Keratinocyte (primary cell): ENCODE measurements around the gene MTERF2. TPM values are rescaled to one million over a fixed set of nuclear protein-coding genes. Genes with fewer than 3 reads are reported as not detected.

ENCODE experiments used
- DNase-seq: peaks from one replicate; pipeline ENCODE4 v3.0.0-alpha.2; 2011; ENCODE audit warnings: low read depth, missing footprints, low spot score
- FAIRE-seq: peaks from 2 replicates; lab custom pipeline; 2011; peaks lifted over from hg19 to GRCh38; lab: Jason Lieb, UNC
- H2AFZ ChIP-seq: 2 replicates; pipeline ENCODE4 v1.6.0; 2012; ENCODE audit warnings: low read length, control low read depth, inconsistent platforms; ENCODE audit not compliant: control insufficient read depth
- H3K27ac ChIP-seq: 2 replicates; pipeline ENCODE4 v1.5.1; 2011; ENCODE audit warnings: low read length; ENCODE audit not compliant: control insufficient read depth, insufficient read depth
- H3K27me3 ChIP-seq: 3 replicates; pipeline ENCODE4 v1.6.0; 2011; ENCODE audit warnings: low read length; ENCODE audit not compliant: control insufficient read depth, insufficient read depth; ENCODE audit errors: extremely low read depth
- H3K36me3 ChIP-seq, 2 experiments: 2 replicates in 1 of 2; 3 replicates in 1 of 2; pipeline ENCODE4 v1.5.1; 2011; ENCODE audit warnings: low read length in 2 of 2, mild to moderate bottlenecking in 1 of 2; ENCODE audit not compliant: control insufficient read depth in 2 of 2, insufficient read depth in 2 of 2; ENCODE audit errors: extremely low read depth in 1 of 2
- H3K4me1 ChIP-seq: 3 replicates; pipeline ENCODE4 v1.5.1; 2011; ENCODE audit warnings: low read length; ENCODE audit not compliant: control insufficient read depth, insufficient read depth; ENCODE audit errors: extremely low read depth
- H3K4me2 ChIP-seq: 3 replicates; pipeline ENCODE4 v1.6.0; 2011; ENCODE audit warnings: low read depth, low read length; ENCODE audit not compliant: control insufficient read depth, insufficient read depth; ENCODE audit errors: extremely low read depth
- H3K4me3 ChIP-seq, 3 experiments: fragments of 200-600 bp in 1 of 3; sonication (generic) in 1 of 3; 2 replicates in 2 of 3; 3 replicates in 1 of 3; pipeline ENCODE4 v1.5.1; 2011 to 2016; ENCODE audit warnings: low read length in 3 of 3, mild to moderate bottlenecking in 3 of 3, control low read depth in 2 of 3, inconsistent platforms in 1 of 3, low read depth in 1 of 3, mixed read lengths in 1 of 3, mixed run types in 1 of 3, moderate library complexity in 1 of 3; ENCODE audit not compliant: control insufficient read depth in 2 of 3, insufficient read depth in 2 of 3; ENCODE audit errors: extremely low read depth in 1 of 3
- H3K79me2 ChIP-seq: 2 replicates; pipeline ENCODE4 v1.6.0; 2012; ENCODE audit warnings: low read length; ENCODE audit not compliant: control insufficient read depth, insufficient read depth
- H3K9ac ChIP-seq: 3 replicates; pipeline ENCODE4 v1.6.0; 2011; ENCODE audit warnings: low read length; ENCODE audit not compliant: control insufficient read depth, insufficient read depth; ENCODE audit errors: extremely low read depth
- H3K9me1 ChIP-seq: 3 replicates; pipeline ENCODE4 v1.6.0; 2011; ENCODE audit warnings: low read length; ENCODE audit not compliant: control insufficient read depth, insufficient read depth; ENCODE audit errors: extremely low read depth
- H3K9me3 ChIP-seq: 2 replicates; pipeline ENCODE4 v1.5.1; 2012; ENCODE audit warnings: low read depth, low read length; ENCODE audit not compliant: control insufficient read depth
- H4K20me1 ChIP-seq: 3 replicates; pipeline ENCODE4 v1.6.0; 2011; ENCODE audit warnings: low read length; ENCODE audit not compliant: control insufficient read depth, insufficient read depth; ENCODE audit errors: extremely low read depth
- CTCF ChIP-seq, 3 experiments: IDR thresholded peaks in 1 of 3; conservative IDR thresholded peaks in 1 of 3; optimal IDR thresholded peaks in 1 of 3; 2 replicates in 2 of 3; 3 replicates in 1 of 3; pipeline versions ENCODE3 to v1.5.1; 2011; ENCODE audit warnings: low read length in 3 of 3, mild to moderate bottlenecking in 3 of 3, moderate library complexity in 2 of 3, control low read depth in 1 of 3, inconsistent platforms in 1 of 3; ENCODE audit not compliant: insufficient read depth in 2 of 3; ENCODE audit errors: extremely low read depth in 1 of 3
- EZH2 ChIP-seq: IDR thresholded peaks from one replicate; pipeline ENCODE4 v1.6.1; 2012; ENCODE audit warnings: inconsistent platforms, mild to moderate bottlenecking, low read length, moderate library complexity
- dilution Hi-C: fragments of 300-500 bp; cut with MboI; formaldehyde crosslinking; loops from one replicate; pipeline ENCODE4 v1.7.0; 2020; ENCODE audit warnings: low sequenced_read_pairs; ENCODE audit not compliant: extremely low pct_ligation_motif_present
- polyA plus RNA-seq, 5 experiments: library from polyadenylated mRNA; depleted of rRNA in 3 of 5; stranded (reverse) in 3 of 5; stranded (forward) in 1 of 5; unstranded in 1 of 5; fragments of >200 nt; gene quantifications; 1 replicate in 1 of 5; 2 replicates in 3 of 5; 3 replicates in 1 of 5; pipeline versions ENCODE4 v1.2.1 to v1.2.3, GENCODE V29; 2011 to 2012; ENCODE audit warnings: missing spikeins in 2 of 5, low read depth in 1 of 5, low replicate concordance in 1 of 5

The MTERF2 gene
- polyA plus RNA-seq, 1 donor (not counting 4 experiments of a cell fraction or from before 2014, with no cell fraction given), result 9.6 TPM

- DNase-seq (no peak), FAIRE-seq (no peak)
- Histone ChIP-seq H3K9me3 (no peaks in the 10 kb centered on the region), H3K79me2 (no peaks in the 10 kb centered on the region), H3K36me3 (no peaks in the 10 kb centered on the region), H3K27ac (no peak overlapping the region), H3K4me3 (no peak overlapping the region), H3K27me3 (no peaks in the 10 kb centered on the region), H3K9me1 (no peaks in the 10 kb centered on the region), H3K9ac (no peak overlapping the region), H4K20me1 (no peaks in the 10 kb centered on the region), H2AFZ (no peak overlapping the region), H3K4me2 (no peak overlapping the region), H3K4me1 (no peaks in the 10 kb centered on the region)
- dilution Hi-C loops, result no loop called here
- TF ChIP-seq EZH2, result no peak
- TF ChIP-seq CTCF (optimal IDR thresholded peaks at IDR 0.05 in 1 of 3, IDR thresholded peaks at IDR 0.05 in 1 of 3, conservative IDR thresholded peaks at IDR 0.05 in 1 of 3; ENCODE audit: extremely low read depth in 1 of 3, insufficient read depth in 2 of 3, low read length in 3 of 3), result no peak
Observed at GRCh38 chr12:106942775-106943174, 44.2 kb downstream of the MTERF2 start.

DNA sequence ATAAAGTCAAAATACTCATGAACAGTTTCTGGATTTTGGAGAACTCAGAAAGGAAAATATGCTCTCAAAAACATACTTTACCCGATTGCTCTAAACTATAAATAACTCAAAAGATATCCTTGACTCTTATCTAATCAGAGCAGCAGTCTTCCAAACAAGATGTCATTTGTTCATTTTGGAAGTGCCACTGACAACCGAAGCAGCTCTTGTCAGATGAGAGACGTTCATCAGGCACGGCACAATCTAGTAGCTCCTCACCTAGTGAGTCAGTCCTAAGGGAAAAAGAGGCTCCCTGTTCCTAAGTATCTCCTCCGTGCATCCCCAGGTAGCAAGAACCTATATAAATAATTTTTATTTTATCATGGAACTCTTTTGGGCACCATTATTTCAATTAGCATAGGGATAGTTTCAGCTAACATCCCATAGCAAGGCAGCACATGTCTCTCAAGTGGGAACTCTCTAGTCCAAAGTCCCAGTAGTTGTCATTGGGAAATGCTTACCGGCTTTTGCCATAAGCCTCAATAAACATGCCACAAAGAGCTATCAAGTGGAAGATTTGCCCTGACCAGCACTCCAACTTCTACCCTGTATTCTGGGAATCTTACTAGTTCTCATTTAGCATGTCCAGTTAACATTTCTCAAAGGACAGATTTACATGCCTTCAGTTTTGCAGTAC, 45.3 kb downstream of the MTERF2 start:
- Histone ChIP-seq H3K4me3 (no peak overlapping the region), H3K4me1 (no peaks in the 10 kb centered on the region), H3K9ac (no peak overlapping the region), H3K27me3 (no peaks in the 10 kb centered on the region), H3K27ac (no peak overlapping the region), H2AFZ (no peak overlapping the region), H4K20me1 (no peaks in the 10 kb centered on the region), H3K9me1 (no peaks in the 10 kb centered on the region), H3K4me2 (no peak overlapping the region), H3K79me2 (no peaks in the 10 kb centered on the region), H3K9me3 (no peaks in the 10 kb centered on the region), H3K36me3 (no peaks in the 10 kb centered on the region)
- FAIRE-seq, result no peak
- no peak for DNase-seq
- TF ChIP-seq CTCF (optimal IDR thresholded peaks at IDR 0.05 in 1 of 3, IDR thresholded peaks at IDR 0.05 in 1 of 3, conservative IDR thresholded peaks at IDR 0.05 in 1 of 3; ENCODE audit: extremely low read depth in 1 of 3, insufficient read depth in 2 of 3, low read length in 3 of 3) (no peak), EZH2 (no peak)
- dilution Hi-C loops, result no loop called here
